Tibial nerve (tissue), 4 donors: Measurements from ENCODE around the gene PHKB.
"Not testable (repeated sequence)": the region's sequence is repeated elsewhere in the genome, so short reads cannot be mapped to it uniquely, and the experiment has no call there.

Experiments used
- CTCF ChIP-seq, 5 experiments: fragments of 200-600 bp in 3 of 5; fragments of 450-650 bp in 2 of 5; sonication (generic) in 3 of 5; IDR thresholded peaks; one replicate each; pipeline ENCODE4 v1.5.1; 2016 to 2019; ENCODE audit warnings: antibody characterized with exemption in 5 of 5, mild to moderate bottlenecking in 3 of 5, moderate library complexity in 2 of 5
- EP300 ChIP-seq, 2 donors: sonication (generic); formaldehyde crosslinking; IDR thresholded peaks; one replicate each; pipeline ENCODE4 v1.6.1; 2017; ENCODE audit warnings: antibody characterized with exemption in 2 of 2, mild to moderate bottlenecking in 1 of 2

- TF ChIP-seq CTCF, EP300 (IDR thresholded peaks at IDR 0.05): not testable (repeated sequence)
These were observed 11.9 kb downstream of the PHKB start for GRCh38 chr16:47473004-47473403.
